ENCODE data around the gene WT1.

The WT1 gene

DNA sequence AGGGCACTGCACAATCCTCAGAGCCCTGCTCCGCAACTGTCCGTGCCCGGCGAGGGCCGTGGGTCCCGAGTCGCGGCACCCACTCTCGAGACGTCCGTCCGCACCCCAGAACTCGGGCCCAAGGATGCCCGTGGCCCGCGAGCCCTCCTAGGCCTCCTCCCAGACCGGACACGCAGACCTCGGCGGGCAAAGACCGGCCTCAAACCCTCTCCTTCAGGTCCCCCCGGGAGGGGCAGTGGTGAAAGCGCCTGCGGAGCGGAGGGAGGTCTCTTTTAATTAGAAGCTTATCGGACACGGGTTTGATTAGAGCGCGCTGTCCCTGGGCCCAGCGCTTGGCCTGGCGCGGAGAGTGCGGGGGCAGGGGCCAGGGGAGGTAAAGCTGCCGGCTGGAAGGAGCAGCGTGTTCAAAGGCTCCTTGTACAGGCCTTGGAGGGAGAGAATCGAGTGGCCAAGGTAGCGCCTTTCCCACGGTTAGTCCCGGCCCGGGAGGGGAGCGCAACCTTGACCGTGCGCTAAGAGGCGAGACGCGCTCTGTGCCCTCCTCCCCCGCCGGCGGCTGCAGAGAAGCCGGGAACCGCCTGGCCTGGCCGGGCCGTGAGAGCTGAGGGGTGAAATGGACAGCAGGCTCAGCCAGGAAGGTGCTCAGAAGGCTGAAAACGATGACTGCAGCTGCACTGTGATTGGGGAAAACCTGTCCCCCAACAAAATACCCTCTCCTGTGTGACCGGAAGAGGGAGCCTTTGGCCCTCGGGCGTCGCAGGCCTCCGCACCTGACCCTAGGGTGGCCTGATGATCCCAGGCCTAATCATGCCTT, 4.6 kb downstream of the WT1 start:
- H3K4me3 ChIP-seq (ENCODE audit: low read depth, low read length), result peak overlapping the region; percentile 28
- DNase-seq (ENCODE audit: low read depth), result no peak
- TF ChIP-seq, protein P1, sequence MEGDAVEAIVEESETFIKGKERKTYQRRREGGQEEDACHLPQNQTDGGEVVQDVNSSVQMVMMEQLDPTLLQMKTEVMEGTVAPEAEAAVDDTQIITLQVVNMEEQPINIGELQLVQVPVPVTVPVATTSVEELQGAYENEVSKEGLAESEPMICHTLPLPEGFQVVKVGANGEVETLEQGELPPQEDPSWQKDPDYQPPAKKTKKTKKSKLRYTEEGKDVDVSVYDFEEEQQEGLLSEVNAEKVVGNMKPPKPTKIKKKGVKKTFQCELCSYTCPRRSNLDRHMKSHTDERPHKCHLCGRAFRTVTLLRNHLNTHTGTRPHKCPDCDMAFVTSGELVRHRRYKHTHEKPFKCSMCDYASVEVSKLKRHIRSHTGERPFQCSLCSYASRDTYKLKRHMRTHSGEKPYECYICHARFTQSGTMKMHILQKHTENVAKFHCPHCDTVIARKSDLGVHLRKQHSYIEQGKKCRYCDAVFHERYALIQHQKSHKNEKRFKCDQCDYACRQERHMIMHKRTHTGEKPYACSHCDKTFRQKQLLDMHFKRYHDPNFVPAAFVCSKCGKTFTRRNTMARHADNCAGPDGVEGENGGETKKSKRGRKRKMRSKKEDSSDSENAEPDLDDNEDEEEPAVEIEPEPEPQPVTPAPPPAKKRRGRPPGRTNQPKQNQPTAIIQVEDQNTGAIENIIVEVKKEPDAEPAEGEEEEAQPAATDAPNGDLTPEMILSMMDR (IDR thresholded peaks at IDR 0.05; ENCODE audit: low read depth, low read length), result no peak
- TF ChIP-seq, protein P2, sequence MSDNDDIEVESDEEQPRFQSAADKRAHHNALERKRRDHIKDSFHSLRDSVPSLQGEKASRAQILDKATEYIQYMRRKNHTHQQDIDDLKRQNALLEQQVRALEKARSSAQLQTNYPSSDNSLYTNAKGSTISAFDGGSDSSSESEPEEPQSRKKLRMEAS (IDR thresholded peaks at IDR 0.05; ENCODE audit: low read depth, low read length), result no peak
- TF ChIP-seq POLR2A (IDR thresholded peaks at IDR 0.05; ENCODE audit: extremely low read depth, insufficient read length) (no peak), MYC (IDR thresholded peaks at IDR 0.05; ENCODE audit: low read depth, low read length) (no peak)

DNA sequence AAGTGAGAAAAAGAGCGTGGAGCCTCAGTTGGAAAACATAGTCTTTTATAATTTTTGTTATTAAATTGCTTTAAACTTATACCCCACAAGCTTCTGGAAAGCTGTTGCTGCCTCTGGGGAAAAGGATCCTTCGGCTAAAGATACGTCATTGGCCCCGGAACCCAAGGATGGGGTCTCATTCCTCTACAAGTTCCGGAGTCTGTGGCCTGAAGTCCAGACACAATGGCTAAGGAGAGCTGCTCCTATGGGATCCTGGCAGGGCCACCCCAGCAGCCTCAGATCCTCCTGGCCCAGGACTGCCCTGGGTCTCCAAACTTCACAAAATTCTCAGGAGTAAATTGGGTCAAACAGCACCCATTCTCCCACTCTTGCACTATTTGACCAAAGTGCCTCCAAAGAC, 5.9 kb downstream of the WT1 start:
- no peak for DNase-seq (ENCODE audit: low read depth)
- TF ChIP-seq, protein P1 (IDR thresholded peaks at IDR 0.05; ENCODE audit: low read depth, low read length), result no peak
- TF ChIP-seq MYC (IDR thresholded peaks at IDR 0.05; ENCODE audit: low read depth, low read length) (no peak), POLR2A (IDR thresholded peaks at IDR 0.05; ENCODE audit: extremely low read depth, insufficient read length) (no peak)
- TF ChIP-seq, protein P2 (IDR thresholded peaks at IDR 0.05; ENCODE audit: low read depth, low read length), result no peak
- H3K4me3 ChIP-seq (ENCODE audit: low read depth, low read length), result no peak overlapping the region

DNA sequence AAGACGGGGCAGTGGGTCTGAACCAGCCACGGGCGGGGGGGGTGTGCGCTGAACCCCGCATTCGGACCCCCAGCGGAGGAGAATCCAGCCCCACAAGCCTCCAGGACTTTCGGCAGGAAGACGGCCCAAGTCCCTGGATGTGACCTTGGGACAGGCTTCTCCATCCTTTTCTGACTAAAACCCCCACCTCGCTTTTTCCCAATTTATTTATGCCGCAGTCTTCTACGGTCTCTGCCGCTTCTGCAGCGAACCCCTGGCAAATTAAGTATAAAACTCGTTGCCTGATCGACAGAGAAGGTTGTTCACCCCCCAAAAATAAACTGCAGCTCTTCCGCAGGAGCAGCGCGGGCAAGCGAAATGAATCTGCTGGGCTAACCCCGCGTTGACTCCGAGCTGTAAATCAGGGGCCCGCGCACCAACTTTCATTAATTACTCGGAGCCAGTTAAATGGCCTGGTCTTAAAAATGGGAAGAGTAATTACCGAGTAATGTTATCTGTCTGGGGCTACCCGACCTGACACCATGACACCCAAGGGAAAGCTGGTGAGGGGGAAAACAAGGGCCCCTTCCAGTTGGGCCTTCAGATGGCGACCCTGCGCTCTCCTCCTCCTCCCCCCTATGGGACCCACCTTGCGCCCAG, 6.6 kb downstream of the WT1 start:
- H3K4me3 ChIP-seq (ENCODE audit: low read depth, low read length), result no peak overlapping the region
- TF ChIP-seq, protein P1 (IDR thresholded peaks at IDR 0.05; ENCODE audit: low read depth, low read length), result no peak
- TF ChIP-seq MYC (IDR thresholded peaks at IDR 0.05; ENCODE audit: low read depth, low read length) (no peak), POLR2A (IDR thresholded peaks at IDR 0.05; ENCODE audit: extremely low read depth, insufficient read length) (no peak)
- TF ChIP-seq, protein P2 (IDR thresholded peaks at IDR 0.05; ENCODE audit: low read depth, low read length), result no peak
- no peak for DNase-seq (ENCODE audit: low read depth)

DNA sequence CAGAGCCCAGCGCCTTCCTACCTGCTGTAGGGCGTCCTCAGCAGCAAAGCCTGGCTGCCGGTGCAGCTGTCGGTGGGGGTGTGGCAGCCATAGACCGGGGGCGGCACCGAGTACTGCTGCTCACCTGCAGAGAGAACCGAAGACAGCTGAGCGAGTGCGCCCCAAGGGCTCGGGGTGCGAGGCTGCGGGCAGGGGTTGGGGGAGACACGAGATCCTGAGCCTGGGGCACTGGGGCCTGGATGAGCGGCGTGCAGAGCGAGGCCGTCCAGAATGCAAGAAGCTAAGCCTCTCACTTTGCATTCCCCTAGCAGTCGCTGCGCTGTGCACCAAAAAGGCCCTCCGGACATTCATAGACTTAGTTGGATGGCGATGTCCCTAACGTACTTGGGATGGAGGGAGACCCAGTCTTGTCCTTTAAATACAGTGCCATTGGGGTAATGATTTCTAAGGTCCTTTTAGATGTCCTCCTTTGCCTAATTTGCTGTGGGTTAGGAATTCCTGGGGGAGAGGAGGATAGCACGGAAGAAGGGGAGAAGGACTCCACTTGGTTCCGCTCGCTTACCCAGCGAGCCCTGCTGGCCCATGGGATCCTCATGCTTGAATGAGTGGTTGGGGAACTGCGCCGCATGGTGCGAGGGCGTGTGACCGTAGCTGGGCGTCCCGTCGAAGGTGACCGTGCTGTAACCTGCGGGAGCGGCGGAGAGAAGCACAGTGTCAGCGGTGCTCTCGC, 7.2 kb downstream of the WT1 start:
- no peak overlapping the region for H3K4me3 ChIP-seq (ENCODE audit: low read depth, low read length)
- no peak for DNase-seq (ENCODE audit: low read depth)
- TF ChIP-seq POLR2A (IDR thresholded peaks at IDR 0.05; ENCODE audit: extremely low read depth, insufficient read length) (no peak), MYC (IDR thresholded peaks at IDR 0.05; ENCODE audit: low read depth, low read length) (no peak)
- TF ChIP-seq, protein P1 (IDR thresholded peaks at IDR 0.05; ENCODE audit: low read depth, low read length), result no peak
- TF ChIP-seq, protein P2 (IDR thresholded peaks at IDR 0.05; ENCODE audit: low read depth, low read length), result no peak

DNA sequence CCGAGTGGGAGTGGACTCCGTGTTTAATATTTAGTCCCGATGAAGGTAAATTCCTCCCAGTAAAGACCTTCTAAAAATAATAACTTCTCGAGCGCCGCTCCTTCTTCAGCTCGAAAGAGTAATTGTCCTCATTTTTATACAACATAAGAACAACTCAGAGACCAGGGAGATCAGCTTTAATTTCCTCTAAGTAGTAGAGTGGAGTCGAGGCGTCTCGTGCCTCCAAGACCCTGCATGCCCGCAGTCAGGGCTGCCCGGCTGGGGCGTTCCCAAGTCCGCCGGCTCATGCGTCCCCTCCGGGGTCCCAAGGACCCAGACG, 7.8 kb downstream of the WT1 start:
- TF ChIP-seq MYC (IDR thresholded peaks at IDR 0.05; ENCODE audit: low read depth, low read length), result no peak
- TF ChIP-seq, protein P1 (IDR thresholded peaks at IDR 0.05; ENCODE audit: low read depth, low read length), result no peak
- no peak for DNase-seq (ENCODE audit: low read depth)
- H3K4me3 ChIP-seq (ENCODE audit: low read depth, low read length), result no peak overlapping the region

Measured in NB4 (cell line).